AG04450 (cell line): ENCODE results near the gene MCOLN2. TPM values are rescaled to one million over a fixed set of nuclear protein-coding genes. Genes with fewer than 3 reads are reported as not detected.
"Not testable (repeated sequence)": the region's sequence is repeated elsewhere in the genome, so short reads cannot be mapped to it uniquely, and the experiment has no call there.

Source experiments
- CTCF ChIA-PET: fragments of 300-600, 350-600 bp; formaldehyde crosslinking; extraction: SDS; loops from one replicate; lab custom pipeline; 2022; ENCODE audit warnings: antibody characterized with exemption, inconsistent platforms; lab: Charles Lee
- POLR2A ChIA-PET: fragments of 350-600 bp; formaldehyde crosslinking; extraction: SDS; loops from one replicate; lab custom pipeline; 2021; ENCODE audit warnings: antibody characterized with exemption, inconsistent platforms; lab: Yijun Ruan, JAX
- DNase-seq: peaks from one replicate; pipeline ENCODE4 v3.0.0-alpha.2; 2011; ENCODE audit warnings: low read depth, low spot score
- H3K27ac ChIP-seq: one replicate; pipeline ENCODE4 v1.5.1; 2012; ENCODE audit warnings: low read depth, low read length, control low read depth
- H3K27me3 ChIP-seq: one replicate; pipeline ENCODE4 v1.6.0; 2012; ENCODE audit warnings: low read length; ENCODE audit not compliant: control insufficient read depth, insufficient read depth
- H3K4me3 ChIP-seq: 2 replicates; pipeline ENCODE4 v1.5.1; 2011; ENCODE audit warnings: mild to moderate bottlenecking, low read depth, low read length, control low read depth
- H3K9me3 ChIP-seq: 2 replicates; pipeline ENCODE4 v1.5.1; 2012; ENCODE audit warnings: low read length; ENCODE audit not compliant: control insufficient read depth, insufficient read depth
- CTCF ChIP-seq: IDR thresholded peaks from 2 replicates; pipeline ENCODE4 v1.5.1; 2011; ENCODE audit warnings: low read depth, low read length, control low read depth, inconsistent platforms
- polyA plus RNA-seq: library from polyadenylated mRNA; depleted of rRNA; stranded (reverse); fragments of >200 nt; gene quantifications from 2 replicates; pipeline ENCODE4 v1.2.3, GENCODE V29; 2011

MCOLN2 gene
- polyA plus RNA-seq, 1 experiment, result 0.37 TPM

- no peak overlapping the region for H3K27ac ChIP-seq
- H3K9me3 ChIP-seq, result no peaks in the 10 kb centered on the region; the same call in 1 of the 2 replicates
- TF ChIP-seq CTCF, result no peak
- ChIA-PET POLR2A (no interaction called here), CTCF (interaction anchor here (0.7 kb wide), 1 partner anchor 99 kb away, joined by 3 read pairs; no protein-coding TSS in a partner anchor)
- peak overlapping the region; percentile 57 for H3K4me3 ChIP-seq
- no peak for DNase-seq
- H3K27me3 ChIP-seq, result peaks cover 71% of the 10 kb centered on the region
Observed at GRCh38 chr1:84997667-84998600, 1.0 kb upstream of the MCOLN2 start.

- POLR2A ChIA-PET, result no interaction called here
- no peak for DNase-seq
- H3K9me3 ChIP-seq, result no peaks in the 10 kb centered on the region; the same call in 1 of the 2 replicates
- CTCF ChIA-PET, result interaction anchor here (1.8 kb wide), 1 partner anchor 51 kb away, joined by 6 read pairs; no protein-coding TSS in a partner anchor
- H3K27ac ChIP-seq, result no peak overlapping the region
- peaks cover 58% of the 10 kb centered on the region for H3K27me3 ChIP-seq
- TF ChIP-seq CTCF, result no peak
- H3K4me3 ChIP-seq, result no peak overlapping the region
Observed at GRCh38 chr1:84995484-84996334, 1.2 kb downstream of the MCOLN2 start.

- Histone ChIP-seq H3K4me3 (no peak overlapping the region), H3K27ac (no peak overlapping the region), H3K9me3 (no peaks in the 10 kb centered on the region), H3K27me3 (peaks cover 29% of the 10 kb centered on the region)
- ChIA-PET POLR2A (no interaction called here), CTCF (interaction anchor here (1.7 kb wide), 1 partner anchor 46 kb away, joined by 3 read pairs; no protein-coding TSS in a partner anchor)
- no peak for DNase-seq
- no peak for TF ChIP-seq CTCF
Observed at GRCh38 chr1:84991097-84991920, 5.6 kb downstream of the MCOLN2 start.

- no peak for TF ChIP-seq CTCF
- CTCF ChIA-PET, result no interaction called here
- Histone ChIP-seq H3K27ac (no peak overlapping the region), H3K27me3 (peaks cover 17% of the 10 kb centered on the region), H3K4me3 (no peak overlapping the region), H3K9me3 (no peaks in the 10 kb centered on the region)
- DNase-seq, result no peak
- POLR2A ChIA-PET, result no interaction called here
Observed at GRCh38 chr1:84988588-84988987, 8.3 kb downstream of the MCOLN2 start.

GRCh38 chr1:84986561-84986960, 10.4 kb downstream of the MCOLN2 start:
- DNase-seq, CTCF ChIA-PET, H3K27ac ChIP-seq, H3K9me3 ChIP-seq, POLR2A ChIA-PET, H3K4me3 ChIP-seq: not testable (repeated sequence)
- H3K27me3 ChIP-seq, result peaks cover 13% of the 10 kb centered on the region
